ENCODE data around the gene AGMAT. TPM values are rescaled to one million over a fixed set of nuclear protein-coding genes. Genes with fewer than 3 reads are reported as not detected.

The AGMAT gene
- total and polyA plus RNA-seq, 2 of the 13 experiments (the other 11 are each of a cell fraction or from before 2014, with no cell fraction given), result 59.1 to 174 TPM

DNA sequence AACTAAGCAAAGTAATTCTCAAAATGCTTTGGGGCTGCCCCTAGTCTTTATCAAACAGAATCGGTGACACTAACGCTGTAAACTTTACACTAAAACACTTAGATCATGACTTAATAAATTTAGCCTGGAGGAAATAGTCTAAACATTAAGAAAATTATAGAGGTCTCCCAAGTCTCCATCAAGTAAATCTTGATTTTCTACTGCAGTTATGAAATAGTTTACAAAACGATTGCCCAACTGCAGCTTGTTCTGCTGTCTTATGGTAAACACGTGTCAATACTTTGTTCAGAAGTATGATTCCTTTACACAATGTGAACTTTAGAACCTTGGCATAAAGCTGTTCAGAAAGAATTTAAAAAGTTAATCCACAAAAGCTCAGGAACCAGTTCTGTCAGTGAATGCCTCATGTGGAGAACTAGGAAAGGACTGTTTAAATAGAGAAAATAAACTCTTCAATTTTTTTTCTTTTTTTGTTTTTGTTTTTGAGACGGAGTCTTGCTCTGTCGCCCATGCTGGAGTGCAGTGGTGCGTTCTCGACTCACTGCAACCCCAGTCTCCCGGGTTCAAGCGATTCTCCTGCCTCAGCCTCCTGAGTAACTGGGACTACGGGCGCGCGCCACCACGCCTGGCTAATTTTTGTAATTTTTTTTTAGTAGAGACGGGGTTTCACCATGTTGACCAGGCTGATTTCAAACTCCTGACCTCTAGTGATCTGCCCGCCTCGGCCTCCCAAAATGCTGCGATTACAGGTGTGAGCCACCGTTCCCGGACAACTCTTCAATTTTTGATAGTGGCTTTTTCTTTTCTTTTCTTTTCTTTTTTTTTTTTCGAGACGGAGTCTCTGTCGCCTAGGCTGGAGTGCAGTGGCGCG is 34.0 kb upstream of the AGMAT start (continued):
- TF ChIP-seq, protein P1, sequence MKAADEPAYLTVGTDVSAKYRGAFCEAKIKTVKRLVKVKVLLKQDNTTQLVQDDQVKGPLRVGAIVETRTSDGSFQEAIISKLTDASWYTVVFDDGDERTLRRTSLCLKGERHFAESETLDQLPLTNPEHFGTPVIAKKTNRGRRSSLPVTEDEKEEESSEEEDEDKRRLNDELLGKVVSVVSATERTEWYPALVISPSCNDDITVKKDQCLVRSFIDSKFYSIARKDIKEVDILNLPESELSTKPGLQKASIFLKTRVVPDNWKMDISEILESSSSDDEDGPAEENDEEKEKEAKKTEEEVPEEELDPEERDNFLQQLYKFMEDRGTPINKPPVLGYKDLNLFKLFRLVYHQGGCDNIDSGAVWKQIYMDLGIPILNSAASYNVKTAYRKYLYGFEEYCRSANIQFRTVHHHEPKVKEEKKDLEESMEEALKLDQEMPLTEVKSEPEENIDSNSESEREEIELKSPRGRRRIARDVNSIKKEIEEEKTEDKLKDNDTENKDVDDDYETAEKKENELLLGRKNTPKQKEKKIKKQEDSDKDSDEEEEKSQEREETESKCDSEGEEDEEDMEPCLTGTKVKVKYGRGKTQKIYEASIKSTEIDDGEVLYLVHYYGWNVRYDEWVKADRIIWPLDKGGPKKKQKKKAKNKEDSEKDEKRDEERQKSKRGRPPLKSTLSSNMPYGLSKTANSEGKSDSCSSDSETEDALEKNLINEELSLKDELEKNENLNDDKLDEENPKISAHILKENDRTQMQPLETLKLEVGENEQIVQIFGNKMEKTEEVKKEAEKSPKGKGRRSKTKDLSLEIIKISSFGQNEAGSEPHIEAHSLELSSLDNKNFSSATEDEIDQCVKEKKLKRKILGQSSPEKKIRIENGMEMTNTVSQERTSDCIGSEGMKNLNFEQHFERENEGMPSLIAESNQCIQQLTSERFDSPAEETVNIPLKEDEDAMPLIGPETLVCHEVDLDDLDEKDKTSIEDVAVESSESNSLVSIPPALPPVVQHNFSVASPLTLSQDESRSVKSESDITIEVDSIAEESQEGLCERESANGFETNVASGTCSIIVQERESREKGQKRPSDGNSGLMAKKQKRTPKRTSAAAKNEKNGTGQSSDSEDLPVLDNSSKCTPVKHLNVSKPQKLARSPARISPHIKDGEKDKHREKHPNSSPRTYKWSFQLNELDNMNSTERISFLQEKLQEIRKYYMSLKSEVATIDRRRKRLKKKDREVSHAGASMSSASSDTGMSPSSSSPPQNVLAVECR (CRISPR knock-in tag; IDR thresholded peaks at IDR 0.05; ENCODE audit: borderline replicate concordance), result peak; percentile 33; the same call in 1 of the 2 replicates
- TF ChIP-seq, protein P2, sequence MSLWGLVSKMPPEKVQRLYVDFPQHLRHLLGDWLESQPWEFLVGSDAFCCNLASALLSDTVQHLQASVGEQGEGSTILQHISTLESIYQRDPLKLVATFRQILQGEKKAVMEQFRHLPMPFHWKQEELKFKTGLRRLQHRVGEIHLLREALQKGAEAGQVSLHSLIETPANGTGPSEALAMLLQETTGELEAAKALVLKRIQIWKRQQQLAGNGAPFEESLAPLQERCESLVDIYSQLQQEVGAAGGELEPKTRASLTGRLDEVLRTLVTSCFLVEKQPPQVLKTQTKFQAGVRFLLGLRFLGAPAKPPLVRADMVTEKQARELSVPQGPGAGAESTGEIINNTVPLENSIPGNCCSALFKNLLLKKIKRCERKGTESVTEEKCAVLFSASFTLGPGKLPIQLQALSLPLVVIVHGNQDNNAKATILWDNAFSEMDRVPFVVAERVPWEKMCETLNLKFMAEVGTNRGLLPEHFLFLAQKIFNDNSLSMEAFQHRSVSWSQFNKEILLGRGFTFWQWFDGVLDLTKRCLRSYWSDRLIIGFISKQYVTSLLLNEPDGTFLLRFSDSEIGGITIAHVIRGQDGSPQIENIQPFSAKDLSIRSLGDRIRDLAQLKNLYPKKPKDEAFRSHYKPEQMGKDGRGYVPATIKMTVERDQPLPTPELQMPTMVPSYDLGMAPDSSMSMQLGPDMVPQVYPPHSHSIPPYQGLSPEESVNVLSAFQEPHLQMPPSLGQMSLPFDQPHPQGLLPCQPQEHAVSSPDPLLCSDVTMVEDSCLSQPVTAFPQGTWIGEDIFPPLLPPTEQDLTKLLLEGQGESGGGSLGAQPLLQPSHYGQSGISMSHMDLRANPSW (CRISPR knock-in tag; IDR thresholded peaks at IDR 0.05; ENCODE audit: borderline replicate concordance), result peak; percentile 78; the same call in 1 of the 2 replicates
- no peak for TF ChIP-seq TAF1 (CRISPR knock-in tag; IDR thresholded peaks at IDR 0.05)
- TF ChIP-seq MLLT10 (CRISPR knock-in tag; IDR thresholded peaks at IDR 0.05), result no peak
- peak; percentile 52; the same call in 1 of the 2 replicates for TF ChIP-seq ISL2 (CRISPR knock-in tag; IDR thresholded peaks at IDR 0.05)
- TF ChIP-seq GATAD1 (CRISPR knock-in tag; IDR thresholded peaks at IDR 0.05), result 0 out of 2 replicates have a peak, but pooled peaks have one; percentile 50
- peak; percentile 96 for TF ChIP-seq SOX5 (CRISPR knock-in tag; IDR thresholded peaks at IDR 0.05; ENCODE audit: borderline replicate concordance)
- TF ChIP-seq DNMT3B (CRISPR knock-in tag; conservative IDR thresholded peaks at IDR 0.05), result peak; percentile 31; the same call in 1 of the 2 replicates
- no peak for TF ChIP-seq ELF4 (CRISPR knock-in tag; IDR thresholded peaks at IDR 0.05; ENCODE audit: borderline replicate concordance)
- peak; percentile 87 for TF ChIP-seq ASH2L (IDR thresholded peaks at IDR 0.05; ENCODE audit: insufficient read length, low read depth, low read length)
- TF ChIP-seq GPN1 (CRISPR knock-in tag; IDR thresholded peaks at IDR 0.05; ENCODE audit: borderline replicate concordance), result no peak
- TF ChIP-seq SOX6 (IDR thresholded peaks at IDR 0.05), result no peak
- TF ChIP-seq SOX6 (CRISPR knock-in tag; IDR thresholded peaks at IDR 0.05), result peak; percentile 96
- TF ChIP-seq, protein P3, sequence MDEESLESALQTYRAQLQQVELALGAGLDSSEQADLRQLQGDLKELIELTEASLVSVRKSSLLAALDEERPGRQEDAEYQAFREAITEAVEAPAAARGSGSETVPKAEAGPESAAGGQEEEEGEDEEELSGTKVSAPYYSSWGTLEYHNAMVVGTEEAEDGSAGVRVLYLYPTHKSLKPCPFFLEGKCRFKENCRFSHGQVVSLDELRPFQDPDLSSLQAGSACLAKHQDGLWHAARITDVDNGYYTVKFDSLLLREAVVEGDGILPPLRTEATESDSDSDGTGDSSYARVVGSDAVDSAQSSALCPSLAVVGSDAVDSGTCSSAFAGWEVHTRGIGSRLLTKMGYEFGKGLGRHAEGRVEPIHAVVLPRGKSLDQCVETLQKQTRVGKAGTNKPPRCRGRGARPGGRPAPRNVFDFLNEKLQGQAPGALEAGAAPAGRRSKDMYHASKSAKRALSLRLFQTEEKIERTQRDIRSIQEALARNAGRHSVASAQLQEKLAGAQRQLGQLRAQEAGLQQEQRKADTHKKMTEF (CRISPR knock-in tag; IDR thresholded peaks at IDR 0.05), result peak; percentile 76; the same call in 1 of the 2 replicates
- peak; percentile 82; the same call in 1 of the 3 replicates for TF ChIP-seq MXI1 (IDR thresholded peaks at IDR 0.05; ENCODE audit: borderline replicate concordance, low read depth, low read length)
- 0 out of 2 replicates have a peak, but pooled peaks have one; percentile 25 for TF ChIP-seq KLF11 (CRISPR knock-in tag; IDR thresholded peaks at IDR 0.05)
- TF ChIP-seq POLR2A (IDR thresholded peaks at IDR 0.05; ENCODE audit: insufficient read depth in 1 of 2, low read depth in 2 of 2, low read length in 2 of 2), result peak in 1 of 2 experiments; percentile 65; a peak in 2 of 4 replicates
